RKO (cell line): ENCODE results near the gene CYB5D1.
"Not testable (repeated sequence)": the region's sequence is repeated elsewhere in the genome, so short reads cannot be mapped to it uniquely, and the experiment has no call there.

Source experiments
- DNase-seq: peaks from one replicate; pipeline ENCODE4 v3.0.0-alpha.2; 2016; ENCODE audit warnings: low spot score

CYB5D1 gene

GRCh38 chr17:7856011-7856810 is 1.6 kb upstream of the CYB5D1 start:
- DNase-seq: peak; percentile 90

DNA sequence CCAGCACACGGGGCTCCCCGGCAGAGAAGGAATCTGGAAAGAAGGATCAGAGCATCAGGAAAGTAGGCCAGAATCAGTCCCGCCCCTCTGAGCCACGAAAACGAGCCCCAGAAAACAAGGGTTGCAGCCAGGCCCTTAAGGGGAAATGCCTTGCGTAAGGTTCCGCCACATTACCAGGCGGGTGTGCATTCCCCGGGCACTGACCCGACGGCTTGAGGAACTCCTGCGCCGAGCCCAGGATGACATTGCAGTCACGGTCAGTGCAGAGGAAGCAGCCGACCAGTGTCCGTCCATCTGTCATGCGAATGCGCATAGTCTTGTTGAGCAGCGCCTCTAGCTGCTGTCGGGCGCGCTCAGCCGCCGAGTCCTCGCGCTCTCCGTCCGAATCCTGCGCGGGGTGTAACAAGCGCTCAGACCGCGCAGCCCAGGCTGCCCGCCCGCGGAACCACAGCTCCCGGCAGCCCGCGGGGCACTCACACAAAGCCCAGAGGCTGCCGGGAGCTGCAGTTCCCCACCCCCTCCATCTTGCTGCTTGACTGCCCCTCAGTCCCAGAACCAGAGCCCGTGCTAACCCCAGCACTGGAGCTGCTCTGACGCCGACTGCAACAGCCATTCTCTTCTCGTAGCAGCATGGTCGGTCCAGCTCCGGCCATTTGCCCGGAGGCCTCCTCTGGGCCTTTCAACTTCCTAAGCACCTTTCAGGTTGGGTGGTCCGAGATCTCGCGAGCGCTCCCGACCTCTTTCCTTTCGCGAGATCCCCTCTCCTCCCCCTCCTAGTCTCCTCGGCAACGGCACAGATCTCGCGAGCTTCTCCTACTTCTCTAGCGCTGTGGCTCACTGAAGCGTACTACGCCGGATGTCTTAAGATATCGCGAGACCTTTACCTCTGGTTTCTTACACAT is 741 bp upstream of the CYB5D1 start, which contains the start of gene NAA38:
NAA38 (minus strand) TSS at position 749 of the 902 bp plus-strand sequence; CDS start at position 653, 96 bp downstream.
- DNase-seq: peak; percentile 100

DNA sequence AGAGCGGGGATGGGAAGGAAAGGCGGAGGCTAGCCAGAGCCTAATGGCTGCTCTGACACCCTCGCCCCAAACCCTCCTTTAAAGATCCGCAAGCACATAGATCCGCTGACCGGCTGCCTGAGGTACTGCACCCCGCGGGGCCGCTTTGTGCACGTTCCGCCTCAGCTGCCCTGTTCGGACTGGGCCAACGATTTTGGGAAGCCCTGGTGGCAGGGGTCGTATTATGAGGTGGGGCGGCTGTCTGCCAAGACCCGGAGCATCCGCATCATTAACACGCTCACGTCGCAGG is 663 bp downstream of the CYB5D1 start:
- peak; percentile 87 for DNase-seq

- DNase-seq: no peak
These were observed 1.2 kb downstream of the CYB5D1 start for GRCh38 chr17:7859028-7859427.

- peak; percentile 46 for DNase-seq
These were observed 5.1 kb downstream of the CYB5D1 start for GRCh38 chr17:7862692-7863437.

DNA sequence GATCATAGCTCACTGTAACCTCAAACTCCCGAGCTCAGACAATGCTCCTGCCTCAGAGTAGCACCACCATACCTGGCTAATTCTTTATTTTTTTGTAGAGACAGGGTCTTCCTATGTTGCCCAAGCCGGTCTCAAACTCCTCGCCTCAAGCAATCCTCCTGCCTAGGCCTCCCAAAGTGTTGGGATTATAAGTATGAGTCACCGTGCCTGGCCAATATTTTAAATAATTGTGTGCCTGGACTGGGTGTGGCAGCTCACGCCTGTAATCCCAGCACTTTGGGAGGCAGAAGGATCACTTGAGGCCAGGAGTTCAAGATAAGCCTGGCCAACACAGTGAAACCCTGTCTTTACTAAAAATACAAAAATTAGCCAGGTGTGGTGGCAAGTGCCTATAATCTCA is 6.6 kb downstream of the CYB5D1 start:
- DNase-seq: not testable (repeated sequence)

DNA sequence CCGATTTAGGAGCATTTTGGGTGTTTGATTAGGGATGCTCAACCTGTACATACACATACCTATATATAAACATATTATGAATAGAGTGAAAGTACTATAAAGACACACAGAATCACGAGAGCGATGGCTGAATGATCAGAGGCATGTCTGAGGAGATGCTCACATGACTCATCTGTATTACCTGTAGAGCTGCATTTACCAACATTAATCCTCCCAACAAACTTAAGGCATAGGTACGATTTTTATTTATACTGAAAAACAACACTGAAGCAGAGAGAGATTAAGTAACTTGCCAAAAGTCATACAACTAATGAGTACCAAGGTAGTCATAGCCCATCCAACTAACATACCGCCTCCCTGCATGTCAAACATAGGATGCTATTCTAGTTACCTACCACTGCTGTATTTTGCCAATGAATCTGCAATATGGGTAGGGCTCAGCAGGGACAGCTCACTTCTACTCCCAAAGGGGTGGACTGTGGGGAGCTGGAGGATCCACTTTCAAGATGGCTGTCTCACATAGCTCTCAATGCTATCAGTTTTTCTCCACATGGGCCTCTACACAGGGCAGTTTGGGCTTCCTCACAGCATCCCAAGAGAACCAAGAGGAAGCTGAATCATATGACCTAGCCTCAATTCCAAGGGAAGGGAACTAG is 7.3 kb downstream of the CYB5D1 start:
- no peak for DNase-seq

GRCh38 chr17:7867881-7868329 is 10.1 kb downstream of the CYB5D1 start:
- DNase-seq: no peak

DNA sequence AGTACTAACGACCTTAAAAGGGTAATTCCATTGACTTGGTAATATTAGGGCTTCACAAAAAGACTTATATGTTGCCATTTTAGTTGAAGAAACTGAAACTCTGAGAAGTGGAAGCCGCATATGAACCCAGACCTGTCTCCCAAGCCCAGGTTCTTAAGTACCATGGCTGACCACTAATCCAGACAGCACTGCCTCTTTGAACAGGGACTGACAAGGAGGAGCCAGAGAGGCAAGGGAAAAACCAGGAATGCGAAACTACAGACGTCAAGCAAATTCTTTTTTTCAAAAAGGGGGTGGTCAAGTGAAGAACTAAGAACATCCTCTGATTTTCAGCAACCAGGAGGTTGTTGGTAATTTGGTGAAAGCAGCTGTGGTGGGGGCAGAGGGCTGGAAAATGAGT is 15.2 kb downstream of the CYB5D1 start:
- DNase-seq: no peak

- DNase-seq: no peak
These were observed 18.1 kb downstream of the CYB5D1 start for GRCh38 chr17:7875804-7876370.

GRCh38 chr17:7878234-7878633 is 20.4 kb downstream of the CYB5D1 start:
- no peak for DNase-seq

- no peak for DNase-seq
These were observed 22.5 kb downstream of the CYB5D1 start for GRCh38 chr17:7880076-7880868.

DNA sequence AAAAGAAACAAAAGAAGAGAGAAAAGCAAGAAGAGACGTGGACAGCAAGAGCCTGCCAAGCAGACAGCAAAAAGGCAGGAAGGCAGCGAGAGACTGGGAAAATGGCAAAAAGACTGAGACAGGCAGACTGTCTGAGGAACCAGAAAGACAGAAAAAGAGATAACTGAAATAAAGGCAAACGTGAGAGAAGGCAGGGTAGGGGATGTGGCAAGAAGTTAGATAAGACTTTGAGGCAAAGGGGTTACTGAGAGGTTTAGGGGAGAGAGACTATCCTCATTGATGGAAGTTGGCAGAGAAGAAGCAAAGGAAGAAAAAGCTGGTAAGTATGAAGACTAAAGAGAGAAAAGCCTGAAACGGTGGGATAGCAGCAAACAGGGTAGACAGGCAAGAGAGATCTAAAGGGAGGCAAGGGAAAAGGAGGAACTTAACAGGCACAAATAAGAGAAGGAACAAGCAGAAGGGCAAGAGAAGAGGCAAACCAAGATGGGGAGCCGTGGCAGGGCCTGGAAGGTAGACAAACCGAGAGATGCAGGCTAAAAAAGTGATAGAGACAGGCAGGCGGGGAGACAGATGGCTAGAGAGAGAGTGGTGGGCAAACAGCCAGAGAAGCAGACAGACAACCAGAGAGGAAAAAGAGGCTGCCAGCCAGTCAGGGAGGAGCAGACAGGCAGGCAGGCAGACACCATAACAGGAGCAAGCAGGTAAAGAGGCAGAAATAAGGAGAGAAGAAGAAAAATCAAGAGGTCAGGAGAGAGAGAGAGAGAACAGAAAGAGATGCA is 23.7 kb downstream of the CYB5D1 start:
- DNase-seq: no peak

GRCh38 chr17:7882068-7882467 is 24.3 kb downstream of the CYB5D1 start:
- no peak for DNase-seq

- DNase-seq: no peak
These were observed 24.8 kb downstream of the CYB5D1 start for GRCh38 chr17:7882629-7883028.

- DNase-seq: peak; percentile 68
These were observed 26.1 kb downstream of the CYB5D1 start for GRCh38 chr17:7883781-7884386.

- no peak for DNase-seq
These were observed 27.0 kb downstream of the CYB5D1 start for GRCh38 chr17:7884581-7885366.

GRCh38 chr17:7885367-7886226 is 27.8 kb downstream of the CYB5D1 start:
- DNase-seq: peak; percentile 64
